ENCODE measurements around the gene FPR3. TPM values are rescaled to one million over a fixed set of nuclear protein-coding genes. Genes with fewer than 3 reads are reported as not detected.
"Not testable (repeated sequence)": the region's sequence is repeated elsewhere in the genome, so short reads cannot be mapped to it uniquely, and the experiment has no call there.

Gene FPR3
- total RNA-seq, 2 experiments from 2014 or later = not detected

DNA sequence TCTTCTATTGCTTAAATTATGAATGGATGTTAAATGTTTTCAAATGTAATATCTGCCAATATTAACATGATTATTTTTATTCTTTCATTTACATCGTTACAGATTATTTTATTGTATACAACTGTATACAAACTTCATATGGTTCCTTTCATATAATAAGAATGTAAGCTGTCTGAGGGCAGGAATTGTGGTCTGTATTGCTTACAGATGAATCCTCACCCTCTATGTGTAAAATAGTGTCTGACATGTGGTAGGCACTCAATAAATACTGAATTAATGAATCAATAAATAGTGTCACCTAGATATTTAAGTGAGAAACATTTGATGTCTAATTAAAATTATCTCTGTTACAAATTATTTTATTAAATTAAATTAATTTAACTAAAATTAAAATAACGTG, 7.8 kb downstream of the FPR3 start:
- CTCF ChIA-PET = no interaction called here
- H3K36me3 Mint-ChIP-seq = no peaks in the 10 kb centered on the region
- intact Hi-C loops (cut with micrococcal nuclease) = no loop called here
- POLR2A ChIA-PET = no interaction called here
- no peak for DNase-seq
- no peak overlapping the region for H3K4me3 Mint-ChIP-seq
- H3K27ac Mint-ChIP-seq = no peak overlapping the region
- peaks cover 3% of the 10 kb centered on the region for H3K27me3 Mint-ChIP-seq
- no peaks in the 10 kb centered on the region for H3K4me1 Mint-ChIP-seq (ENCODE audit: low read depth)
- peaks cover 14% of the 10 kb centered on the region for H3K9me3 Mint-ChIP-seq

- H3K9me3 Mint-ChIP-seq = peaks cover 14% of the 10 kb centered on the region
- CTCF ChIA-PET = no interaction called here
- H3K36me3 Mint-ChIP-seq = no peaks in the 10 kb centered on the region
- peaks cover 3% of the 10 kb centered on the region for H3K27me3 Mint-ChIP-seq
- intact Hi-C loops (cut with micrococcal nuclease) = no loop called here
- H3K4me3 Mint-ChIP-seq = no peak overlapping the region
- no peaks in the 10 kb centered on the region for H3K4me1 Mint-ChIP-seq (ENCODE audit: low read depth)
- no peak for DNase-seq
- POLR2A ChIA-PET = no interaction called here
- no peak overlapping the region for H3K27ac Mint-ChIP-seq
Observed at GRCh38 chr19:51803519-51803918, 8.6 kb downstream of the FPR3 start.

DNA sequence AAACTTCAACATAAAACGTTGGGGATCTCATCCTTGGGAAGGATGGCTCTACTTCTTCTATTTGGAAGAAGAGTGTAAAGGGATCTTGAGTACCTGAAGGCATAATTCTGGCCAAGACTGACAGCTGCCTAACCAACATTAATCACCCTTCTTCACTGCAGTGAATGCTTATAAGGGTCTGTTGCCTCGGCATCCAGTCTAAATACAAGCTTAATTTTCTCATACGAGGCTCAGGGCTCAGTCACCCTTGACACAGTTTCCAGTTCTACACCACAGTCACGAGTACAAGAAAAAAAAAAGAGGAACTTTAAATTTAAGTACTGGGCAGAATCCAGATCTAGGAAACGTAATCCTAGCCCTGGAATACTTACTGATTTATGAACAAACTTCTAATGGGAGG, 9.0 kb downstream of the FPR3 start:
- H3K4me3 Mint-ChIP-seq = no peak overlapping the region
- peaks cover 3% of the 10 kb centered on the region for H3K27me3 Mint-ChIP-seq
- no peaks in the 10 kb centered on the region for H3K4me1 Mint-ChIP-seq (ENCODE audit: low read depth)
- H3K9me3 Mint-ChIP-seq = peaks cover 14% of the 10 kb centered on the region
- DNase-seq = no peak
- no peak overlapping the region for H3K27ac Mint-ChIP-seq
- H3K36me3 Mint-ChIP-seq = no peaks in the 10 kb centered on the region
- ChIA-PET CTCF (no interaction called here), POLR2A (no interaction called here)
- intact Hi-C loops (cut with micrococcal nuclease) = no loop called here

- H3K4me1 Mint-ChIP-seq (ENCODE audit: low read depth); H3K27ac Mint-ChIP-seq; POLR2A ChIA-PET; DNase-seq; H3K27me3 Mint-ChIP-seq; intact Hi-C loops (cut with micrococcal nuclease); H3K4me3 Mint-ChIP-seq; CTCF ChIA-PET; H3K36me3 Mint-ChIP-seq: not testable (repeated sequence)
- peaks cover 14% of the 10 kb centered on the region for H3K9me3 Mint-ChIP-seq
Observed at GRCh38 chr19:51804789-51805188, 9.8 kb downstream of the FPR3 start.

DNA sequence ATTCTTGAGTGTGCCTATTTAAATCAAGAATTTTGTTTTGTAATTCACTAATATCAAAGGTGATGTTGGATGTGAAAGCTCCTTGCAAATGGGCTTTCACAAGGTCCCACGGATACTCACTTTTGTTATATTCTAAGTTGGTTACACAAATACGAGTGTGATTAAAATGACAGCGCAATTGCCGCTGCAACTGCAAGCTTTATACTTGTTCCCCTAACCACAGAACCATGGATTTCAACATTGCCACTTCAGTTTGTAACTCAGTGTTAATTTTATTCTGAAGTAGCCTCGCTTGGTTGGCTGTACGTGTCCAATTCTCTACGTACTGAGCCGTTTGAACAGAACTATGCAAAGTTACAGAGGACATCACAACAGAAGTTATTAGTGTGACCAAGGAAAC, 10.4 kb downstream of the FPR3 start:
- CTCF ChIA-PET; intact Hi-C loops (cut with micrococcal nuclease): not testable (repeated sequence)

DNA sequence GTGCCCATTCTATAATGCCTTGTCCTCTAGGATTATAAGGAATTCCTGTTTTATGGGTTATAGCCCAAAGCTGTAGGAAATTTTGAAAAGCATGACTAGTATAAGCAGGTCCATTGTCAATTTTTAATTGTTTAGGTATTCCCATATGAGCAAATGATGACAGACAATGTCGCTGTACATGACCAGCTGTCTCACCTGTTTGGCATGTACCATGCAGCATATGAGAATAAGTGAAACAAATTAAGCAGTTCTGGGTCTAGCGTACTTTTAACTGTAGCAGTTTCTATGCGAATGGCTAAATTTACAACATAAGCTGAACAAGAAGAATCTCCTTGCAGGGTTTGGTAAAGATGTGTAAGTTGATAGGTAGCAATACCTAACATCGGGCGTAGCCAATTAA, 11.6 kb downstream of the FPR3 start:
- H3K27me3 Mint-ChIP-seq; H3K36me3 Mint-ChIP-seq; intact Hi-C loops (cut with micrococcal nuclease); POLR2A ChIA-PET; CTCF ChIA-PET; H3K4me1 Mint-ChIP-seq (ENCODE audit: low read depth); H3K4me3 Mint-ChIP-seq; H3K27ac Mint-ChIP-seq; DNase-seq: not testable (repeated sequence)
- peaks cover 20% of the 10 kb centered on the region for H3K9me3 Mint-ChIP-seq

More for the DNA sequence above, 10.4 kb downstream of the FPR3 start:
- H3K4me3 Mint-ChIP-seq; DNase-seq; H3K36me3 Mint-ChIP-seq; H3K27me3 Mint-ChIP-seq; H3K4me1 Mint-ChIP-seq (ENCODE audit: low read depth); H3K27ac Mint-ChIP-seq; POLR2A ChIA-PET: not testable (repeated sequence)
- H3K9me3 Mint-ChIP-seq = peaks cover 14% of the 10 kb centered on the region

GRCh38 chr19:51807111-51807701, 12.2 kb downstream of the FPR3 start:
- intact Hi-C loops (cut with micrococcal nuclease) = no loop called here
- DNase-seq = no peak
- POLR2A ChIA-PET = no interaction called here
- Mint-ChIP-seq H3K27me3 (no peaks in the 10 kb centered on the region), H3K4me1 (ENCODE audit: low read depth) (no peaks in the 10 kb centered on the region), H3K4me3 (no peak overlapping the region), H3K9me3 (peaks cover 20% of the 10 kb centered on the region), H3K27ac (no peak overlapping the region), H3K36me3 (no peaks in the 10 kb centered on the region)
- CTCF ChIA-PET = interaction anchor here (1.3 kb wide), 1 partner anchor 30 kb away, joined by 4 read pairs; no protein-coding TSS in a partner anchor

DNA sequence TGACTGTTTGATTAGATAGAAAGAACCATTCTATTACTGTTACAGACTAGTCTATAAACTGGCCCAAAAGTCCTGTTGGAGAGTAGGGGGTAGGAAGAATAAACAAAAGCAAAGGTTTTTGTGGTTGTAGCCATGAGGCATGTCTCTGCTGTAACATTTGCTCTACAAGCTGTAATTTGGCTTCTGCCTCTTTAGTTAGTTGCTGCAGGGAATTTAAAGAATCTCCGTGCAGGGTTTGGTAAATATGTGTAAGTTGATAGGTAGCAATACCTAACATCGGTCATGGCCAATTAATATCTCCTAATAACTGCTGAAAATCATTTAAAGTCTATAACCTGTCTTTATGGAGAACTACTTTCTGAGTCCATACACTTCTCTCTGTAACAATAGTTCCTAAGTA, 13.0 kb downstream of the FPR3 start:
- no peak for DNase-seq
- Mint-ChIP-seq H3K9me3 (peaks cover 26% of the 10 kb centered on the region), H3K4me3 (no peak overlapping the region), H3K27me3 (no peaks in the 10 kb centered on the region), H3K27ac (no peak overlapping the region), H3K4me1 (ENCODE audit: low read depth) (no peaks in the 10 kb centered on the region), H3K36me3 (no peaks in the 10 kb centered on the region)
- intact Hi-C loops (cut with micrococcal nuclease) = no loop called here
- ChIA-PET CTCF (interaction anchor here (1.3 kb wide), 1 partner anchor 31 kb away, joined by 4 read pairs; no protein-coding TSS in a partner anchor), POLR2A (no interaction called here)

DNA sequence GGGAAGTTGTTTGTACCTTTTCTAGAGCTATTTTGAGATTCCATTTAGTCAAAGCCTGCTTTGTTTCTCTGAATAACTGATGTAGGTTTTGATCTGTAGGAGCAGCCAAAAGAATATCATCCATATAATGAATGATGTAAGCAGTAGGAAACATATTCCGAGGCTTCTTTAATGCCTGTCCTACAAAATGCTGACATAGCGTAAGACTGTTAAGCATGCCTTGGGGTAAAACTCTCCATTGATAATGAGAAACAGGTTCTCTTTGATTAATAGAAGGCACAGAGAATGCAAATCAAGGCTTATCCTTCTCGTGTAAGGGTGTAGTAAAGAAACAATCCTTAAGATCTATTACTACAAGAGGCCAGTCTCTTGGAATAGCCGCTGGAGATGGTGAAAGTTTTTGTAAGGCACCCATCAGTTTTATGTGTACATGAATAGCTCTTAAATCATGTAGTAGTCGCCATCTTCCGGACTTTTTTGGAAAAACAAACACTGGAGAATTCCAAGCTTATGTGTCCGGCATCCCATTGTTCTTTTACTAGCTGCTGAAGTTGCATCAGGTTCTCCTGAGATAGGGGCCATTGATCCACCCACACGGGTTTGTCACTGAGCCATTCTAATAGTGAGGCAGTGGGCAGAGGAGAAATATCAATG, 13.5 kb downstream of the FPR3 start:
- H3K27ac Mint-ChIP-seq = no peak overlapping the region
- CTCF ChIA-PET = interaction anchor here (1.3 kb wide), 1 partner anchor 31 kb away, joined by 4 read pairs; no protein-coding TSS in a partner anchor
- no peaks in the 10 kb centered on the region for H3K36me3 Mint-ChIP-seq
- DNase-seq = no peak
- POLR2A ChIA-PET = no interaction called here
- no peaks in the 10 kb centered on the region for H3K4me1 Mint-ChIP-seq (ENCODE audit: low read depth)
- H3K9me3 Mint-ChIP-seq = peaks cover 23% of the 10 kb centered on the region
- intact Hi-C loops (cut with micrococcal nuclease) = no loop called here
- no peaks in the 10 kb centered on the region for H3K27me3 Mint-ChIP-seq
- H3K4me3 Mint-ChIP-seq = no peak overlapping the region

GRCh38 chr19:51809787-51810186, 14.8 kb downstream of the FPR3 start:
- Mint-ChIP-seq H3K9me3 (peaks cover 25% of the 10 kb centered on the region), H3K4me3 (no peak overlapping the region), H3K4me1 (ENCODE audit: low read depth) (no peaks in the 10 kb centered on the region), H3K27me3 (no peaks in the 10 kb centered on the region), H3K27ac (no peak overlapping the region), H3K36me3 (peaks cover 3% of the 10 kb centered on the region)
- CTCF ChIA-PET = no interaction called here
- DNase-seq = no peak
- POLR2A ChIA-PET = no interaction called here
- intact Hi-C loops (cut with micrococcal nuclease) = no loop called here

GRCh38 chr19:51810223-51810622, 15.3 kb downstream of the FPR3 start:
- H3K36me3 Mint-ChIP-seq = peaks cover 3% of the 10 kb centered on the region
- intact Hi-C loops (cut with micrococcal nuclease) = no loop called here
- DNase-seq = no peak
- no peak overlapping the region for H3K4me3 Mint-ChIP-seq
- H3K27me3 Mint-ChIP-seq = no peaks in the 10 kb centered on the region
- POLR2A ChIA-PET = no interaction called here
- no peaks in the 10 kb centered on the region for H3K4me1 Mint-ChIP-seq (ENCODE audit: low read depth)
- CTCF ChIA-PET = no interaction called here
- H3K27ac Mint-ChIP-seq = no peak overlapping the region
- H3K9me3 Mint-ChIP-seq = peaks cover 21% of the 10 kb centered on the region

- intact Hi-C loops (cut with micrococcal nuclease) = no loop called here
- Mint-ChIP-seq H3K9me3 (peaks cover 25% of the 10 kb centered on the region), H3K27me3 (no peaks in the 10 kb centered on the region), H3K4me3 (no peak overlapping the region), H3K4me1 (ENCODE audit: low read depth) (no peaks in the 10 kb centered on the region), H3K27ac (no peak overlapping the region), H3K36me3 (peaks cover 3% of the 10 kb centered on the region)
- no peak for DNase-seq
- ChIA-PET POLR2A (no interaction called here), CTCF (no interaction called here)
Observed at GRCh38 chr19:51811344-51811743, 16.4 kb downstream of the FPR3 start.

GRCh38 chr19:51815043-51815442, 20.1 kb downstream of the FPR3 start:
- POLR2A ChIA-PET = no interaction called here
- peaks cover 3% of the 10 kb centered on the region for H3K36me3 Mint-ChIP-seq
- intact Hi-C loops (cut with micrococcal nuclease) = no loop called here
- no peak overlapping the region for H3K27ac Mint-ChIP-seq
- no peaks in the 10 kb centered on the region for H3K4me1 Mint-ChIP-seq (ENCODE audit: low read depth)
- CTCF ChIA-PET = no interaction called here
- DNase-seq = no peak
- H3K9me3 Mint-ChIP-seq = peaks cover 21% of the 10 kb centered on the region
- H3K4me3 Mint-ChIP-seq = no peak overlapping the region
- H3K27me3 Mint-ChIP-seq = no peaks in the 10 kb centered on the region

All from activated CD4-positive, alpha-beta memory T cell treated with anti-CD3 and anti-CD28 coated beads for 36 hours (primary cell).